ENCODE data around the gene TMEM54. TPM values are rescaled to one million over a fixed set of nuclear protein-coding genes. Genes with fewer than 3 reads are reported as not detected.
A peak's percentile ranks its signal among the peaks of the same experiment; 100 is the strongest.

TMEM54 gene
- total RNA-seq, 2 donors from 2014 or later = 40.2 to 41.2 TPM

DNA sequence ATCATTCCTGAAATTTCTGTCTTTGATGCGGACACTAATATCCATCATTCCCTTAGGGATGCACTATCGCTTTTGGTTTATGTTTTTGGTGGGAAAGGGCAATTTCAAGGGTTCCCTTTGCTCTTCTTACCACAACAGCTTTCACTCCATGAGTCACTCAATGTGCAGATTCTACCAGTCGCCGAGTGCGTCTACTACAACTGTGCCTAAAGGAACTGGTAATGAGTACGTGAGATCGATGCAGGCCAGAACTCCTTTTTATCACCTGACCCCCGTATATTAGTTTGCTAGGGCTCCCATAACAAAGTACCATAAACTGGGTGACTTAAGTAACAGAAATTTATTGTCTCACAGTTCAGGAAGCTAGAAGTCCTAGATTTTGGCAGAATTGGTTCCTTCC lies 27.5 kb upstream of the TMEM54 start:
- no peak overlapping the region for H3K27ac ChIP-seq
- no peak overlapping the region for H3K4me3 ChIP-seq
- no peak for ATAC-seq
- peaks cover 0 to 3% of the 10 kb centered on the region in 2 donors for H3K27me3 ChIP-seq
- H3K4me1 ChIP-seq = peaks cover 10% of the 10 kb centered on the region
- no peak for DNase-seq
- no peaks in the 10 kb centered on the region for H3K36me3 ChIP-seq (replicated peaks in 1 of 2; ENCODE audit: insufficient read depth in 1 of 2, low read depth in 2 of 2)
- H3K9me3 ChIP-seq = no peaks in the 10 kb centered on the region
- TF ChIP-seq, protein P1, sequence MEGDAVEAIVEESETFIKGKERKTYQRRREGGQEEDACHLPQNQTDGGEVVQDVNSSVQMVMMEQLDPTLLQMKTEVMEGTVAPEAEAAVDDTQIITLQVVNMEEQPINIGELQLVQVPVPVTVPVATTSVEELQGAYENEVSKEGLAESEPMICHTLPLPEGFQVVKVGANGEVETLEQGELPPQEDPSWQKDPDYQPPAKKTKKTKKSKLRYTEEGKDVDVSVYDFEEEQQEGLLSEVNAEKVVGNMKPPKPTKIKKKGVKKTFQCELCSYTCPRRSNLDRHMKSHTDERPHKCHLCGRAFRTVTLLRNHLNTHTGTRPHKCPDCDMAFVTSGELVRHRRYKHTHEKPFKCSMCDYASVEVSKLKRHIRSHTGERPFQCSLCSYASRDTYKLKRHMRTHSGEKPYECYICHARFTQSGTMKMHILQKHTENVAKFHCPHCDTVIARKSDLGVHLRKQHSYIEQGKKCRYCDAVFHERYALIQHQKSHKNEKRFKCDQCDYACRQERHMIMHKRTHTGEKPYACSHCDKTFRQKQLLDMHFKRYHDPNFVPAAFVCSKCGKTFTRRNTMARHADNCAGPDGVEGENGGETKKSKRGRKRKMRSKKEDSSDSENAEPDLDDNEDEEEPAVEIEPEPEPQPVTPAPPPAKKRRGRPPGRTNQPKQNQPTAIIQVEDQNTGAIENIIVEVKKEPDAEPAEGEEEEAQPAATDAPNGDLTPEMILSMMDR (IDR thresholded peaks at IDR 0.05) = no peak
- no peak for TF ChIP-seq POLR2A (IDR thresholded peaks at IDR 0.05)
- WGBS, 2 donors = 83 to 91% methylated on average over 8 of the region's 8 CpGs
- intact Hi-C loops (cut with DNase I) = no loop called here

DNA sequence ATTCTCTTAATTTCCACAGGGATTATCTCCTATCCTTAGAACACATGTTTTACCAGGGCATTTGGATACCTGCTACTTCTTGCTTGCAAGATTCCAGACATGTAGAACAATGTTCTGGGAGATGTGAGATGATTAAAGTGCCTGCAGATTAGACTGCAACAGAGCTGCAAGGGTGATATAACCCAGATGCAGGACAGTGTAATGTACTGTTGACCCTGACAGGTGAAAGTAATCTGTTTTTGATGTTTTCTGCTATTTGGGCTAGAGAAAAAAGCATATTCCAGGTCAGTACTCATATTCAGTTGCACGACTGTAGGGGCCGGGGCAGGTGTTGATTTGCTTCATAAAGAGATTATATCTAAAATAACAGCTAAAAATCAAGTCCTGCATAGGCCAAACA lies 27.1 kb upstream of the TMEM54 start:
- Histone ChIP-seq H3K9me3 (no peaks in the 10 kb centered on the region), H3K4me3 (no peak overlapping the region), H3K4me1 (peaks cover 6% of the 10 kb centered on the region), H3K27me3 (peaks cover 0 to 3% of the 10 kb centered on the region in 2 donors), H3K27ac (no peak overlapping the region), H3K36me3 (replicated peaks in 1 of 2; ENCODE audit: insufficient read depth in 1 of 2, low read depth in 2 of 2) (no peaks in the 10 kb centered on the region)
- intact Hi-C loops (cut with DNase I) = no loop called here
- TF ChIP-seq POLR2A (IDR thresholded peaks at IDR 0.05) = no peak
- TF ChIP-seq, protein P1 (IDR thresholded peaks at IDR 0.05) = no peak
- ATAC-seq = no peak
- no peak for DNase-seq
- 75 to 97% methylated on average over 2 of the region's 2 CpGs for WGBS, 2 donors

DNA sequence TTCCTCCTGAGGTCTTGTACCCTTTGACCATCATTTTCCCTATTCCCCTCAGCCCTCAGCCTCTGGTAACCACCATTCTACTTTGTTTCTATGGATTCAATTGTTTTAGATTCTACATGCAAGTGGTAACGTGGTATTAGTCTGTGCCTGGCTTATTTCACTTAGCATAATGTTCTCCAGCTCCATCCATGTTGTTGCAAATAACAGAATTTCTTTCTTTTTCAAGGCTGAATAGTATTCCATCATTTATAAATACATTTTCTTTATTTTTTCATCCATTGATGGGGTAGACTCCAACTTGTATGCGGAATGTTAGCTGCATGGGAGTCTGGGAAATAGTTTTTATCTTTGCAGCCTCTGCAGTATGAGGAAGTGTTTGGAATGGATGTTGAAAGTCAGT lies 26.3 kb upstream of the TMEM54 start:
- Histone ChIP-seq H3K36me3 (replicated peaks in 1 of 2; ENCODE audit: insufficient read depth in 1 of 2, low read depth in 2 of 2) (no peaks in the 10 kb centered on the region), H3K4me1 (peaks cover 4% of the 10 kb centered on the region), H3K27me3 (peaks cover 0 to 3% of the 10 kb centered on the region in 2 donors), H3K4me3 (no peak overlapping the region), H3K27ac (no peak overlapping the region), H3K9me3 (no peaks in the 10 kb centered on the region)
- intact Hi-C loops (cut with DNase I) = no loop called here
- TF ChIP-seq, protein P1 (IDR thresholded peaks at IDR 0.05) = no peak
- TF ChIP-seq POLR2A (IDR thresholded peaks at IDR 0.05) = no peak
- DNase-seq (no peak), ATAC-seq (no peak)
- 88 to 91% methylated on average over 2 of the region's 2 CpGs for WGBS, 2 donors

DNA sequence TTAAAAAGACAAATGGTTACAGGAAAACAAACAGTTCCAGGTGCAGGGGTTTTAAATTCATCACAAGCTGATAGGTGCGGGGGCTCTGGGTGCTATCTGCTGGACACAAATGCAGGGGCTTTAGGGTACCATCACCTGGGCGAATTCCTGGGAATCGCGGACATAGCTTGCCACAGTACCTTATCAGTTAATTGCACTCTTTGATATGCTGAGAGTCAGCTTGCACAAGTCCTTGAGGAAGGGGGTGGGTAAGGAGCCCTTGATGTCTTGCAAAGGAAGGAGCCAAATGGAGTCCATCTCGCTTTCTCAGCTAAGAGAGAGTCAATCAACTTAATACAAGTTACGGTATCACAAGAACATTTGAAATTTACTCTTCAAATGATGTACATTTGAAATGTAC lies 25.4 kb upstream of the TMEM54 start:
- Histone ChIP-seq H3K27me3 (peaks cover 0 to 3% of the 10 kb centered on the region in 2 donors), H3K9me3 (no peaks in the 10 kb centered on the region), H3K4me1 (peaks cover 4% of the 10 kb centered on the region), H3K27ac (no peak overlapping the region), H3K4me3 (no peak overlapping the region), H3K36me3 (replicated peaks in 1 of 2; ENCODE audit: insufficient read depth in 1 of 2, low read depth in 2 of 2) (no peaks in the 10 kb centered on the region)
- no peak for TF ChIP-seq POLR2A (IDR thresholded peaks at IDR 0.05)
- TF ChIP-seq, protein P1 (IDR thresholded peaks at IDR 0.05) = no peak
- intact Hi-C loops (cut with DNase I) = no loop called here
- DNase-seq = no peak
- WGBS, 2 donors = 40 to 63% methylated on average over 6 of the region's 6 CpGs
- ATAC-seq = no peak

DNA sequence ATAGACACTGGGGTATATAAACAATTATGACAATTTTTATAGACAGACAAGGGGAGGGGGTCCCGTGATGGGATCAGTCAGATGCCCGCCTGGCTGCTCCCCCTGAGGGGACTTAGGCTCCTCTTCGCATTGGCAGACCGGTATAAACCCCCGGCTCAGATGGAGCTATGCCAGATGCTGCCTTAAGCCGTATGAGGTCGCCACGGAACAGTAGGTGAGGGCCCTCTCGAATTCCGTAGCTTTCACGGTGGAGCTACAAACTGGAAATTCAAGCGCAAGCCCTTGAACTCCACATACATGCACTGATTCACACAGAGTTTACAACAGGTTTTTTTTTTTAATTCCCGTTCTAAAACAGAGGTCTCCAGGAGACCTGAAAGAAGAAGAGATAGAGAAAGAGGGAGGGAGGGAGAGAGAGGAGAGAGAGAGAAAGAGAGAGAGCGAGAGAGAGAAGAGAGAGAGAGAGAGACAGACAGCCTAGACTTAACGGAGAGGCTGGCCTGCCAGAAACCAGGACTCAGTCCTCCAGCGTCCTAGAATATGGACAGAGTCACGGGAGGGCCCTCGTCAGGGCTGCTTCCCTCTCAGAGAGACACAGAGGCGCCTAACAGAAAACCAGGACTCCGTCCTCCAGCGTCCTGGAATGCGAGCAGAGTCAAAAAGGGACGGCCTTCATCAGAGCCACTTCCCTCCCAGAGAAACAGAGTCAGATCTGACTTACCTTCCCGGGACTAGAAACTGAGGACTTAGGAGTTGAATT lies 24.4 kb upstream of the TMEM54 start:
- intact Hi-C loops (cut with DNase I) = no loop called here
- ATAC-seq (peak; percentile 52), DNase-seq (peak in 2 of 4 donors; percentile 23 to 44)
- Histone ChIP-seq H3K4me1 (peaks cover 4% of the 10 kb centered on the region), H3K4me3 (no peak overlapping the region), H3K36me3 (replicated peaks in 1 of 2; ENCODE audit: insufficient read depth in 1 of 2, low read depth in 2 of 2) (no peaks in the 10 kb centered on the region), H3K9me3 (no peaks in the 10 kb centered on the region), H3K27ac (no peak overlapping the region), H3K27me3 (peaks cover 0 to 3% of the 10 kb centered on the region in 2 donors)
- WGBS, 2 donors = 32 to 39% methylated on average over 17 to 24 of the region's 24 CpGs
- TF ChIP-seq, protein P1 (IDR thresholded peaks at IDR 0.05) = no peak
- TF ChIP-seq POLR2A (IDR thresholded peaks at IDR 0.05) = no peak
